ENCODE data around the gene PSMA2.

PSMA2 gene

GRCh38 chr7:42931834-42932651, at the start of gene PSMA2, which contains the start of gene MRPL32:
TSS of gene PSMA2 (minus strand) at chr7:42932174. CDS start at chr7:42932158, 16 bp downstream.
TSS of gene MRPL32 (plus strand) at chr7:42932376. CDS start at chr7:42932387, 11 bp downstream.
- Histone ChIP-seq H3K4me3 (ENCODE audit: low read depth, low read length) (peak within 1 kb of the TSS; percentile 97), H3K27me3 (ENCODE audit: control insufficient read depth, insufficient read depth, low read length) (no peaks in the 10 kb centered on the region), H3K27ac (ENCODE audit: low read depth, low read length) (peak within 1 kb of the TSS; percentile 84), H3K9me3 (ENCODE audit: control insufficient read depth, insufficient read depth, low read length) (no peaks in the 10 kb centered on the region), H3K4me1 (ENCODE audit: control insufficient read depth, insufficient read depth, low read length) (peaks cover 9% of the 10 kb centered on the region; the same call in 1 of the 2 replicates), H3K36me3 (ENCODE audit: control insufficient read depth, insufficient read depth, low read length) (peaks cover 43% of the 10 kb centered on the region), H3K9ac (ENCODE audit: low read depth, low read length) (peak within 1 kb of the TSS; percentile 95)

GRCh38 chr7:42981601-42982000, 49.6 kb upstream of the PSMA2 start:
- 0 out of 2 replicates have a peak, but pooled peaks cover 6% of the 10 kb centered on the region for H3K9me3 ChIP-seq (ENCODE audit: control insufficient read depth, insufficient read depth, low read length)
- H3K9ac ChIP-seq (ENCODE audit: low read depth, low read length) = no peak overlapping the region
- H3K27ac ChIP-seq (ENCODE audit: low read depth, low read length) = no peak overlapping the region
- H3K36me3 ChIP-seq (ENCODE audit: control insufficient read depth, insufficient read depth, low read length) = no peaks in the 10 kb centered on the region
- no peaks in the 10 kb centered on the region for H3K4me1 ChIP-seq (ENCODE audit: control insufficient read depth, insufficient read depth, low read length)
- H3K27me3 ChIP-seq (ENCODE audit: control insufficient read depth, insufficient read depth, low read length) = no peaks in the 10 kb centered on the region
- H3K4me3 ChIP-seq (ENCODE audit: low read depth, low read length) = no peak overlapping the region

- H3K36me3 ChIP-seq (ENCODE audit: control insufficient read depth, insufficient read depth, low read length) = no peaks in the 10 kb centered on the region
- H3K9ac ChIP-seq (ENCODE audit: low read depth, low read length) = no peak overlapping the region
- H3K9me3 ChIP-seq (ENCODE audit: control insufficient read depth, insufficient read depth, low read length) = 0 out of 2 replicates have a peak, but pooled peaks cover 6% of the 10 kb centered on the region
- no peak overlapping the region for H3K4me3 ChIP-seq (ENCODE audit: low read depth, low read length)
- no peak overlapping the region for H3K27ac ChIP-seq (ENCODE audit: low read depth, low read length)
- no peaks in the 10 kb centered on the region for H3K4me1 ChIP-seq (ENCODE audit: control insufficient read depth, insufficient read depth, low read length)
- H3K27me3 ChIP-seq (ENCODE audit: control insufficient read depth, insufficient read depth, low read length) = no peaks in the 10 kb centered on the region
Measured at GRCh38 chr7:42980514-42980913, 48.5 kb upstream of the PSMA2 start.

GRCh38 chr7:42980084-42980483, 48.1 kb upstream of the PSMA2 start:
- Histone ChIP-seq H3K36me3 (ENCODE audit: control insufficient read depth, insufficient read depth, low read length) (no peaks in the 10 kb centered on the region), H3K4me3 (ENCODE audit: low read depth, low read length) (no peak overlapping the region), H3K4me1 (ENCODE audit: control insufficient read depth, insufficient read depth, low read length) (no peaks in the 10 kb centered on the region), H3K27me3 (ENCODE audit: control insufficient read depth, insufficient read depth, low read length) (no peaks in the 10 kb centered on the region), H3K9ac (ENCODE audit: low read depth, low read length) (no peak overlapping the region), H3K27ac (ENCODE audit: low read depth, low read length) (no peak overlapping the region), H3K9me3 (ENCODE audit: control insufficient read depth, insufficient read depth, low read length) (0 out of 2 replicates have a peak, but pooled peaks cover 6% of the 10 kb centered on the region)

GRCh38 chr7:42978496-42978895, 46.5 kb upstream of the PSMA2 start:
- Histone ChIP-seq H3K4me1 (ENCODE audit: control insufficient read depth, insufficient read depth, low read length) (no peaks in the 10 kb centered on the region), H3K27me3 (ENCODE audit: control insufficient read depth, insufficient read depth, low read length) (no peaks in the 10 kb centered on the region), H3K36me3 (ENCODE audit: control insufficient read depth, insufficient read depth, low read length) (no peaks in the 10 kb centered on the region), H3K9me3 (ENCODE audit: control insufficient read depth, insufficient read depth, low read length) (0 out of 2 replicates have a peak, but pooled peaks cover under 1% of the 10 kb centered on the region), H3K9ac (ENCODE audit: low read depth, low read length) (no peak overlapping the region), H3K27ac (ENCODE audit: low read depth, low read length) (no peak overlapping the region), H3K4me3 (ENCODE audit: low read depth, low read length) (no peak overlapping the region)

GRCh38 chr7:42976371-42976770, 44.4 kb upstream of the PSMA2 start:
- Histone ChIP-seq H3K27me3 (ENCODE audit: control insufficient read depth, insufficient read depth, low read length) (no peaks in the 10 kb centered on the region), H3K4me1 (ENCODE audit: control insufficient read depth, insufficient read depth, low read length) (no peaks in the 10 kb centered on the region), H3K27ac (ENCODE audit: low read depth, low read length) (no peak overlapping the region), H3K4me3 (ENCODE audit: low read depth, low read length) (no peak overlapping the region), H3K9ac (ENCODE audit: low read depth, low read length) (no peak overlapping the region), H3K36me3 (ENCODE audit: control insufficient read depth, insufficient read depth, low read length) (no peaks in the 10 kb centered on the region), H3K9me3 (ENCODE audit: control insufficient read depth, insufficient read depth, low read length) (no peaks in the 10 kb centered on the region)

GRCh38 chr7:42972699-42973500, 40.9 kb upstream of the PSMA2 start:
- Histone ChIP-seq H3K9me3 (ENCODE audit: control insufficient read depth, insufficient read depth, low read length) (no peaks in the 10 kb centered on the region), H3K27ac (ENCODE audit: low read depth, low read length) (no peak overlapping the region), H3K9ac (ENCODE audit: low read depth, low read length) (no peak overlapping the region), H3K36me3 (ENCODE audit: control insufficient read depth, insufficient read depth, low read length) (no peaks in the 10 kb centered on the region), H3K4me1 (ENCODE audit: control insufficient read depth, insufficient read depth, low read length) (no peaks in the 10 kb centered on the region), H3K4me3 (ENCODE audit: low read depth, low read length) (no peak overlapping the region), H3K27me3 (ENCODE audit: control insufficient read depth, insufficient read depth, low read length) (no peaks in the 10 kb centered on the region)

- Histone ChIP-seq H3K36me3 (ENCODE audit: control insufficient read depth, insufficient read depth, low read length) (no peaks in the 10 kb centered on the region), H3K27me3 (ENCODE audit: control insufficient read depth, insufficient read depth, low read length) (no peaks in the 10 kb centered on the region), H3K9ac (ENCODE audit: low read depth, low read length) (no peak overlapping the region), H3K4me3 (ENCODE audit: low read depth, low read length) (no peak overlapping the region), H3K27ac (ENCODE audit: low read depth, low read length) (no peak overlapping the region), H3K9me3 (ENCODE audit: control insufficient read depth, insufficient read depth, low read length) (no peaks in the 10 kb centered on the region), H3K4me1 (ENCODE audit: control insufficient read depth, insufficient read depth, low read length) (peaks cover 17% of the 10 kb centered on the region)
Measured at GRCh38 chr7:42967391-42967790, 35.4 kb upstream of the PSMA2 start.

- no peak overlapping the region for H3K9ac ChIP-seq (ENCODE audit: low read depth, low read length)
Measured at GRCh38 chr7:42964849-42965805, 33.2 kb upstream of the PSMA2 start.

GRCh38 chr7:42964293-42964692, 32.3 kb upstream of the PSMA2 start:
- Histone ChIP-seq H3K27ac (ENCODE audit: low read depth, low read length) (peak overlapping the region; percentile 42), H3K36me3 (ENCODE audit: control insufficient read depth, insufficient read depth, low read length) (no peaks in the 10 kb centered on the region), H3K4me1 (ENCODE audit: control insufficient read depth, insufficient read depth, low read length) (peaks cover 18% of the 10 kb centered on the region), H3K27me3 (ENCODE audit: control insufficient read depth, insufficient read depth, low read length) (no peaks in the 10 kb centered on the region), H3K4me3 (ENCODE audit: low read depth, low read length) (no peak overlapping the region), H3K9ac (ENCODE audit: low read depth, low read length) (no peak overlapping the region), H3K9me3 (ENCODE audit: control insufficient read depth, insufficient read depth, low read length) (peaks cover 10% of the 10 kb centered on the region)

More at GRCh38 chr7:42964849-42965805, 33.2 kb upstream of the PSMA2 start:
- H3K27me3 ChIP-seq (ENCODE audit: control insufficient read depth, insufficient read depth, low read length) = no peaks in the 10 kb centered on the region
- no peak overlapping the region for H3K4me3 ChIP-seq (ENCODE audit: low read depth, low read length)
- H3K9me3 ChIP-seq (ENCODE audit: control insufficient read depth, insufficient read depth, low read length) = 0 out of 2 replicates have a peak, but pooled peaks cover 5% of the 10 kb centered on the region
- no peaks in the 10 kb centered on the region for H3K36me3 ChIP-seq (ENCODE audit: control insufficient read depth, insufficient read depth, low read length)
- H3K27ac ChIP-seq (ENCODE audit: low read depth, low read length) = peak overlapping the region; percentile 42
- H3K4me1 ChIP-seq (ENCODE audit: control insufficient read depth, insufficient read depth, low read length) = peaks cover 18% of the 10 kb centered on the region
